Stimulated activated CD8-positive, alpha-beta memory T cell treated with anti-CD3 and anti-CD28 coated beads, Interleukin-15, amount 100 ng/mL, for 24 hours (primary cell): ENCODE data around the gene WNK1.
"Not testable (repeated sequence)": the region's sequence is repeated elsewhere in the genome, so short reads cannot be mapped to it uniquely, and the experiment has no call there.

ENCODE experiments used
- DNase-seq: peaks from one replicate; pipeline ENCODE4 v3.0.0-alpha.2; 2020; ENCODE audit warnings: low read depth

Gene WNK1

GRCh38 chr12:817941-818600, 65.7 kb downstream of the WNK1 start:
- DNase-seq: no peak

- no peak for DNase-seq
Observed at GRCh38 chr12:818733-819132, 66.4 kb downstream of the WNK1 start.

- no peak for DNase-seq
Observed at GRCh38 chr12:820336-820735, 68.0 kb downstream of the WNK1 start.

- no peak for DNase-seq
Observed at GRCh38 chr12:823028-823698, 70.8 kb downstream of the WNK1 start.

- DNase-seq: no peak
Observed at GRCh38 chr12:826331-826730, 74.0 kb downstream of the WNK1 start.

- DNase-seq: no peak
Observed at GRCh38 chr12:828726-829395, 76.5 kb downstream of the WNK1 start.

- DNase-seq: no peak
Observed at GRCh38 chr12:830111-830867, 77.9 kb downstream of the WNK1 start.

- DNase-seq: no peak
Observed at GRCh38 chr12:835754-836518, 83.6 kb downstream of the WNK1 start.

- no peak for DNase-seq
Observed at GRCh38 chr12:836952-837351, 84.6 kb downstream of the WNK1 start.

- DNase-seq: no peak
Observed at GRCh38 chr12:837548-837947, 85.2 kb downstream of the WNK1 start.

GRCh38 chr12:843609-844008, 91.2 kb downstream of the WNK1 start:
- DNase-seq: no peak

GRCh38 chr12:846421-846820, 94.0 kb downstream of the WNK1 start:
- DNase-seq: no peak

GRCh38 chr12:848173-848865, 95.9 kb downstream of the WNK1 start:
- DNase-seq: no peak

- no peak for DNase-seq
Observed at GRCh38 chr12:848882-849527, 96.6 kb downstream of the WNK1 start.

- not testable (repeated sequence) for DNase-seq
Observed at GRCh38 chr12:849733-850437, 97.5 kb downstream of the WNK1 start.

- no peak for DNase-seq
Observed at GRCh38 chr12:851343-851742, 99.0 kb downstream of the WNK1 start.

GRCh38 chr12:851913-852312, 99.5 kb downstream of the WNK1 start:
- no peak for DNase-seq

- DNase-seq: no peak
Observed at GRCh38 chr12:852864-853263, 100.5 kb downstream of the WNK1 start.

- DNase-seq: no peak
Observed at GRCh38 chr12:857611-858010, 105.2 kb downstream of the WNK1 start.

GRCh38 chr12:862303-862911, 110.0 kb downstream of the WNK1 start:
- no peak for DNase-seq
